H9 (cell line): Measurements from ENCODE around the gene ERC2. TPM values are rescaled to one million over a fixed set of nuclear protein-coding genes. Genes with fewer than 3 reads are reported as not detected.

Source experiments
- DNase-seq: peaks from one replicate; pipeline ENCODE4 v3.0.0-alpha.2; 2017
- H2AFZ ChIP-seq: one replicate; pipeline ENCODE4 v1.6.1; 2013; ENCODE audit warnings: mild to moderate bottlenecking, low read length, control low read depth, moderate library complexity
- H2AK5ac ChIP-seq: 2 replicates; pipeline ENCODE4 v1.6.1; 2013; ENCODE audit warnings: low read length, control low read depth, mixed read lengths; ENCODE audit not compliant: insufficient read length
- H2BK120ac ChIP-seq: one replicate; pipeline ENCODE4 v1.6.1; 2013; ENCODE audit warnings: low read depth, mild to moderate bottlenecking, low read length, control low read depth, inconsistent platforms; ENCODE audit not compliant: poor library complexity, severe bottlenecking
- H2BK12ac ChIP-seq: 2 replicates; pipeline ENCODE4 v1.6.1; 2013; ENCODE audit warnings: low read length, control low read depth, mixed read lengths, low read depth; ENCODE audit not compliant: insufficient read length
- H2BK15ac ChIP-seq: 2 replicates; pipeline ENCODE4 v1.6.1; 2013; ENCODE audit warnings: low read depth, low read length, control low read depth
- H2BK20ac ChIP-seq: one replicate; pipeline ENCODE4 v1.6.1; 2013; ENCODE audit warnings: low read depth, mild to moderate bottlenecking, low read length, control low read depth, inconsistent platforms; ENCODE audit not compliant: poor library complexity, severe bottlenecking
- H2BK5ac ChIP-seq: 2 replicates; pipeline ENCODE4 v1.6.1; 2013; ENCODE audit warnings: low read length, control low read depth, mixed read lengths; ENCODE audit not compliant: insufficient read length
- H3K14ac ChIP-seq: 2 replicates; pipeline ENCODE4 v1.6.1; 2013; ENCODE audit warnings: low read length, control low read depth; ENCODE audit not compliant: insufficient read depth
- H3K18ac ChIP-seq: 2 replicates; pipeline ENCODE4 v1.6.1; 2013; ENCODE audit warnings: low read depth, mild to moderate bottlenecking, mixed read lengths, low read length, control low read depth; ENCODE audit not compliant: insufficient read length
- H3K23ac ChIP-seq: 2 replicates; pipeline ENCODE4 v1.6.1; 2013; ENCODE audit warnings: low read length, control low read depth, mixed read lengths, low read depth; ENCODE audit not compliant: insufficient read length
- H3K23me2 ChIP-seq: 2 replicates; pipeline ENCODE4 v1.6.1; 2013; ENCODE audit warnings: low read depth, mild to moderate bottlenecking, mixed read lengths, low read length, control low read depth; ENCODE audit not compliant: insufficient read length, poor library complexity, severe bottlenecking
- H3K27ac ChIP-seq: 2 replicates; pipeline ENCODE4 v1.5.1; 2013; ENCODE audit warnings: low read length, control low read depth, mixed read lengths, low read depth; ENCODE audit not compliant: insufficient read length
- H3K27me3 ChIP-seq: 2 replicates; pipeline ENCODE4 v1.6.1; 2013; ENCODE audit warnings: low read length, control low read depth, inconsistent platforms; ENCODE audit not compliant: insufficient read depth
- H3K4ac ChIP-seq: 2 replicates; pipeline ENCODE4 v1.6.1; 2013; ENCODE audit warnings: low read depth, mild to moderate bottlenecking, control low read depth, inconsistent platforms, low read length, moderate library complexity
- H3K4me1 ChIP-seq: 2 replicates; pipeline ENCODE4 v1.6.1; 2013; ENCODE audit warnings: low read length, control low read depth, inconsistent platforms; ENCODE audit not compliant: insufficient read depth
- H3K4me2 ChIP-seq: 2 replicates; pipeline ENCODE4 v1.6.1; 2013; ENCODE audit warnings: low read length, control low read depth, mixed read lengths; ENCODE audit not compliant: insufficient read length, insufficient read depth
- H3K56ac ChIP-seq: 2 replicates; pipeline ENCODE4 v1.6.1; 2013; ENCODE audit warnings: low read depth, mild to moderate bottlenecking, mixed read lengths, low read length, control low read depth; ENCODE audit not compliant: insufficient read length
- H3K79me1 ChIP-seq: 2 replicates; pipeline ENCODE4 v1.6.1; 2013; ENCODE audit warnings: low read depth, mild to moderate bottlenecking, moderate library complexity, low read length, control low read depth, inconsistent platforms; ENCODE audit not compliant: insufficient read depth, poor library complexity, severe bottlenecking
- H3K79me2 ChIP-seq: 2 replicates; pipeline ENCODE4 v1.6.1; 2013; ENCODE audit warnings: low read length, control low read depth, inconsistent platforms; ENCODE audit not compliant: insufficient read depth
- H3K9ac ChIP-seq: 2 replicates; pipeline ENCODE4 v1.6.1; 2013; ENCODE audit warnings: low read length, control low read depth, mixed read lengths; ENCODE audit not compliant: insufficient read length; ENCODE audit errors: extremely low read depth
- H3K9me3 ChIP-seq: one replicate; pipeline ENCODE4 v1.6.1; 2013; ENCODE audit warnings: low read depth, low read length, inconsistent platforms; ENCODE audit not compliant: control insufficient read depth
- H3T11ph ChIP-seq: one replicate; pipeline ENCODE4 v1.6.1; 2013; ENCODE audit warnings: mild to moderate bottlenecking, low read length, control low read depth, inconsistent platforms
- H4K20me1 ChIP-seq: one replicate; pipeline ENCODE4 v1.6.1; 2013; ENCODE audit not compliant: control insufficient read depth, insufficient read length, insufficient read depth
- H4K5ac ChIP-seq: 2 replicates; pipeline ENCODE4 v1.6.1; 2013; ENCODE audit warnings: low read depth, mild to moderate bottlenecking, mixed read lengths, low read length, control low read depth; ENCODE audit not compliant: insufficient read length
- H4K8ac ChIP-seq: replicated peaks from 2 replicates; pipeline ENCODE4 v1.6.1; 2013; ENCODE audit warnings: low read length, control low read depth, mixed read lengths, low read depth; ENCODE audit not compliant: insufficient read length
- H4K91ac ChIP-seq: 2 replicates; pipeline ENCODE4 v1.6.1; 2013; ENCODE audit warnings: low read depth, mild to moderate bottlenecking, moderate library complexity, mixed read lengths, low read length, control low read depth; ENCODE audit not compliant: insufficient read length
- H3K27ac Mint-ChIP-seq, 3 experiments: 2 replicates in 2 of 3; 3 replicates in 1 of 3; pipeline ENCODE4 v1.8.0; 2020 to 2021; ENCODE audit warnings: mixed read lengths in 3 of 3, mild to moderate bottlenecking in 1 of 3, moderate library complexity in 1 of 3
- H3K27me3 Mint-ChIP-seq: 2 replicates; pipeline ENCODE4 v1.8.0; 2021; ENCODE audit warnings: low read depth, mild to moderate bottlenecking, moderate library complexity, mixed read lengths
- H3K36me3 Mint-ChIP-seq, 3 experiments: 2 replicates in 2 of 3; 3 replicates in 1 of 3; pipeline ENCODE4 v1.8.0; 2020 to 2021; ENCODE audit warnings: low read depth in 3 of 3, mixed read lengths in 3 of 3; ENCODE audit not compliant: insufficient read depth in 1 of 3
- H3K4me1 Mint-ChIP-seq, 2 experiments: 2 replicates each; pipeline ENCODE4 v1.8.0; 2020; ENCODE audit warnings: mixed read lengths in 2 of 2
- H3K4me3 Mint-ChIP-seq, 2 experiments: 2 replicates in 1 of 2; 3 replicates in 1 of 2; pipeline ENCODE4 v1.8.0; 2020 to 2021; ENCODE audit warnings: mild to moderate bottlenecking in 2 of 2, mixed read lengths in 2 of 2, moderate library complexity in 1 of 2
- H3K9me3 Mint-ChIP-seq, 2 experiments: 2 replicates in 1 of 2; 3 replicates in 1 of 2; pipeline ENCODE4 v1.8.0; 2020; ENCODE audit warnings: mild to moderate bottlenecking in 2 of 2, mixed read lengths in 2 of 2, moderate library complexity in 1 of 2
- WGBS: extraction: QIAGEN DNeasy Blood & Tissue Kit; methylation state at CpG from one replicate; pipeline ENCODE4 v1.1.7; 2013; ENCODE audit warnings: missing lambda C conversion rate, low lambda C conversion rate, mixed read lengths; ENCODE audit not compliant: insufficient read length; ENCODE audit errors: extremely low coverage; 5-methylcytosine and 5-hydroxymethylcytosine counted together
- total RNA-seq: library from RNA; stranded (reverse); gene quantifications from 2 replicates; pipeline ENCODE4 v1.2.1, GENCODE V29; 2021
- TF ChIP-seq, protein P1 (sequence below): fragments of 200-600 bp; sonication (generic); conservative IDR thresholded peaks from 3 replicates; pipeline ENCODE4 v1.8.0; 2021; ENCODE audit warnings: antibody characterized with exemption, mild to moderate bottlenecking

Gene ERC2
- total RNA-seq, 1 experiment from 2014 or later: 15.4 TPM

GRCh38 chr3:56316944-56317343, 151.3 kb downstream of the ERC2 start:
- Histone ChIP-seq H2BK120ac (no peak overlapping the region), H4K91ac (no peak overlapping the region), H3K4ac (no peak overlapping the region), H2BK20ac (no peak overlapping the region), H3K18ac (no peak overlapping the region), H4K8ac (no peak overlapping the region), H3K23ac (no peak overlapping the region), H3K14ac (no peak overlapping the region), H4K20me1 (no peaks in the 10 kb centered on the region), H3K9me3 (no peaks in the 10 kb centered on the region), H3K56ac (no peak overlapping the region), H2BK5ac (no peak overlapping the region), H2AFZ (no peak overlapping the region), H3K4me1 (peaks cover 3% of the 10 kb centered on the region; the same call in 1 of the 2 replicates), H4K5ac (no peak overlapping the region), H3K79me2 (no peaks in the 10 kb centered on the region), H3K23me2 (no peaks in the 10 kb centered on the region), H3T11ph (peak overlapping the region; percentile 90), H3K27ac (no peak overlapping the region), H3K79me1 (no peaks in the 10 kb centered on the region), H3K4me2 (no peak overlapping the region), H2BK15ac (no peak overlapping the region), H3K27me3 (no peaks in the 10 kb centered on the region), H2AK5ac (no peak overlapping the region), H3K9ac (no peak overlapping the region), H2BK12ac (no peak overlapping the region)
- 0 out of 7 replicates have a peak, but pooled peaks cover 0 to 2% (median 0%) of the 10 kb centered on the region in 3 experiments for H3K36me3 Mint-ChIP-seq
- WGBS: no CpG with 5 or more reads among the region's 3 CpGs
- H3K27ac Mint-ChIP-seq: peak overlapping the region in 1 of 3 experiments; percentile 17; a peak in 1 of 7 replicates
- TF ChIP-seq, protein P1, sequence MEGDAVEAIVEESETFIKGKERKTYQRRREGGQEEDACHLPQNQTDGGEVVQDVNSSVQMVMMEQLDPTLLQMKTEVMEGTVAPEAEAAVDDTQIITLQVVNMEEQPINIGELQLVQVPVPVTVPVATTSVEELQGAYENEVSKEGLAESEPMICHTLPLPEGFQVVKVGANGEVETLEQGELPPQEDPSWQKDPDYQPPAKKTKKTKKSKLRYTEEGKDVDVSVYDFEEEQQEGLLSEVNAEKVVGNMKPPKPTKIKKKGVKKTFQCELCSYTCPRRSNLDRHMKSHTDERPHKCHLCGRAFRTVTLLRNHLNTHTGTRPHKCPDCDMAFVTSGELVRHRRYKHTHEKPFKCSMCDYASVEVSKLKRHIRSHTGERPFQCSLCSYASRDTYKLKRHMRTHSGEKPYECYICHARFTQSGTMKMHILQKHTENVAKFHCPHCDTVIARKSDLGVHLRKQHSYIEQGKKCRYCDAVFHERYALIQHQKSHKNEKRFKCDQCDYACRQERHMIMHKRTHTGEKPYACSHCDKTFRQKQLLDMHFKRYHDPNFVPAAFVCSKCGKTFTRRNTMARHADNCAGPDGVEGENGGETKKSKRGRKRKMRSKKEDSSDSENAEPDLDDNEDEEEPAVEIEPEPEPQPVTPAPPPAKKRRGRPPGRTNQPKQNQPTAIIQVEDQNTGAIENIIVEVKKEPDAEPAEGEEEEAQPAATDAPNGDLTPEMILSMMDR: no peak
- H3K4me3 Mint-ChIP-seq: no peak overlapping the region
- H3K9me3 Mint-ChIP-seq: no peaks in the 10 kb centered on the region
- H3K4me1 Mint-ChIP-seq: peaks cover 5 to 14% of the 10 kb centered on the region in 2 experiments; a peak in 3 of 4 replicates
- DNase-seq: no peak
- no peaks in the 10 kb centered on the region for H3K27me3 Mint-ChIP-seq
